IMR-90 (cell line): ENCODE results near the gene KLF11.

ENCODE experiments used
- CTCF ChIP-seq: conservative IDR thresholded peaks from 2 replicates; pipeline ENCODE4 v1.5.1; 2012; ENCODE audit warnings: mild to moderate bottlenecking, low read depth, low read length, improper control_type of control experiment
- MXI1 ChIP-seq: IDR thresholded peaks from 2 replicates; pipeline ENCODE4 v1.6.1; 2012; ENCODE audit warnings: low read depth, mild to moderate bottlenecking, low read length, moderate library complexity, borderline replicate concordance
- NFE2L2 ChIP-seq: fragments of 150-350 bp; IDR thresholded peaks from 2 replicates; pipeline ENCODE4 v1.6.1; 2016; ENCODE audit warnings: low read depth, mild to moderate bottlenecking, low read length
- POLR2A ChIP-seq: IDR thresholded peaks from 2 replicates; pipeline ENCODE4 v1.6.1; 2012; ENCODE audit warnings: mild to moderate bottlenecking, low read depth, low read length
- TF ChIP-seq, protein P1 (sequence below): fragments of 150-350 bp; IDR thresholded peaks from 2 replicates; pipeline ENCODE4 v1.6.1; 2017; ENCODE audit warnings: mild to moderate bottlenecking, antibody characterized with exemption, low read length, low read depth

- no peak for TF ChIP-seq CTCF
- TF ChIP-seq, protein P1, sequence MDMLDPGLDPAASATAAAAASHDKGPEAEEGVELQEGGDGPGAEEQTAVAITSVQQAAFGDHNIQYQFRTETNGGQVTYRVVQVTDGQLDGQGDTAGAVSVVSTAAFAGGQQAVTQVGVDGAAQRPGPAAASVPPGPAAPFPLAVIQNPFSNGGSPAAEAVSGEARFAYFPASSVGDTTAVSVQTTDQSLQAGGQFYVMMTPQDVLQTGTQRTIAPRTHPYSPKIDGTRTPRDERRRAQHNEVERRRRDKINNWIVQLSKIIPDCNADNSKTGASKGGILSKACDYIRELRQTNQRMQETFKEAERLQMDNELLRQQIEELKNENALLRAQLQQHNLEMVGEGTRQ = no peak
- TF ChIP-seq POLR2A = no peak
- no peak for TF ChIP-seq NFE2L2
- TF ChIP-seq MXI1 = no peak
These were observed 21.3 kb upstream of the KLF11 start for GRCh38 chr2:10022041-10022421.
